H1 (cell line): Measurements from ENCODE around the gene SPEF2. TPM values are rescaled to one million over a fixed set of nuclear protein-coding genes. Genes with fewer than 3 reads are reported as not detected.
A peak's percentile ranks its signal among the peaks of the same experiment; 100 is the strongest.

Experiments
- CTCF ChIA-PET: fragments of 300-600 bp; sonication (Branson Sonifier 250); formaldehyde crosslinking; loops from one replicate; lab custom pipeline; 2021; ENCODE audit not compliant: partially characterized antibody; lab: Charles Lee
- POLR2A ChIA-PET: fragments of 300-600 bp; sonication (Branson Sonifier 250); formaldehyde crosslinking; loops from one replicate; lab custom pipeline; 2021; ENCODE audit warnings: inconsistent platforms; ENCODE audit not compliant: partially characterized antibody; lab: Charles Lee
- DNase-seq, 2 experiments: peaks; one replicate each; pipeline versions ENCODE4 v3.0.0 to v3.0.0-alpha.2; 2010 to 2022; ENCODE audit warnings: low spot score in 2 of 2, low read depth in 1 of 2, mixed read lengths in 1 of 2
- FAIRE-seq: peaks from 2 replicates; lab custom pipeline; 2011; peaks lifted over from hg19 to GRCh38; lab: Jason Lieb, UNC
- H2AFZ ChIP-seq: 2 replicates; pipeline ENCODE4 v1.8.1; 2012; ENCODE audit warnings: low read length, inconsistent platforms
- H2AK5ac ChIP-seq: 2 replicates; pipeline ENCODE4 v1.6.1; 2013; ENCODE audit warnings: low read depth, low read length
- H2BK120ac ChIP-seq: replicated peaks from 2 replicates; pipeline ENCODE3; 2013; ENCODE audit warnings: low read depth, low read length, inconsistent platforms
- H2BK12ac ChIP-seq: 2 replicates; pipeline ENCODE4 v1.6.1; 2013; ENCODE audit warnings: low read depth, low read length
- H2BK15ac ChIP-seq: 2 replicates; pipeline ENCODE4 v1.6.1; 2013; ENCODE audit warnings: low read length
- H2BK20ac ChIP-seq: 2 replicates; pipeline ENCODE4 v1.6.1; 2013; ENCODE audit warnings: low read length
- H2BK5ac ChIP-seq: 2 replicates; pipeline ENCODE4 v1.6.1; 2013; ENCODE audit warnings: low read depth, low read length
- H3K14ac ChIP-seq: 2 replicates; pipeline ENCODE4 v1.6.1; 2013; ENCODE audit warnings: inconsistent platforms; ENCODE audit not compliant: insufficient read length
- H3K18ac ChIP-seq: 2 replicates; pipeline ENCODE4 v1.6.1; 2013; ENCODE audit warnings: low read length; ENCODE audit errors: extremely low read depth
- H3K23ac ChIP-seq: 2 replicates; pipeline ENCODE4 v1.6.1; 2013; ENCODE audit warnings: inconsistent platforms; ENCODE audit not compliant: insufficient read length
- H3K23me2 ChIP-seq: 2 replicates; pipeline ENCODE4 v1.6.1; 2013; ENCODE audit warnings: low read depth, low read length
- H3K27ac ChIP-seq: 2 replicates; pipeline ENCODE4 v1.6.1; 2011; ENCODE audit warnings: low read depth, low read length, inconsistent platforms
- H3K27me3 ChIP-seq, 4 experiments: replicated peaks in 1 of 4; 1 replicate in 1 of 4; 2 replicates in 3 of 4; pipeline versions ENCODE4 v1.6.1 to v1.8.1; 2011 to 2013; ENCODE audit warnings: low read length in 3 of 4, mild to moderate bottlenecking in 3 of 4, inconsistent platforms in 2 of 4, mixed read lengths in 2 of 4, moderate library complexity in 1 of 4; ENCODE audit not compliant: control insufficient read depth in 3 of 4, insufficient read depth in 3 of 4; ENCODE audit errors: extremely low read depth in 1 of 4
- H3K36me3 ChIP-seq, 4 experiments: 2 replicates each; pipeline versions ENCODE4 v1.6.1 to v1.8.1; 2011 to 2013; ENCODE audit warnings: mild to moderate bottlenecking in 4 of 4, low read length in 3 of 4, moderate library complexity in 2 of 4, control low read depth in 1 of 4, inconsistent platforms in 1 of 4; ENCODE audit not compliant: insufficient read depth in 4 of 4, control insufficient read depth in 2 of 4
- H3K4ac ChIP-seq: replicated peaks from 2 replicates; pipeline ENCODE3; 2013; ENCODE audit warnings: low read length, low read depth, mixed read lengths, inconsistent platforms; ENCODE audit not compliant: insufficient read length
- H3K4me1 ChIP-seq, 4 experiments: replicated peaks in 1 of 4; 1 replicate in 1 of 4; 2 replicates in 3 of 4; pipeline versions ENCODE4 v1.6.1 to v1.8.1; 2011 to 2013; ENCODE audit warnings: low read length in 3 of 4, inconsistent platforms in 2 of 4, mixed read lengths in 1 of 4; ENCODE audit not compliant: insufficient read depth in 4 of 4, control insufficient read depth in 3 of 4
- H3K4me2 ChIP-seq, 2 experiments: 2 replicates each; pipeline versions ENCODE4 v1.6.1 to v1.8.1; 2011 to 2013; ENCODE audit warnings: low read depth in 2 of 2, low read length in 2 of 2, control low read depth in 1 of 2, inconsistent platforms in 1 of 2, mild to moderate bottlenecking in 1 of 2; ENCODE audit not compliant: insufficient read depth in 1 of 2
- H3K4me3 ChIP-seq, 4 experiments: fragments of 200-600, 300-600 bp in 1 of 4; sonication (generic), shearing (Covaris generic), sonication (Bioruptor Twin) in 1 of 4; 2 replicates each; pipeline versions ENCODE4 v1.5.1 to v1.8.1; 2011 to 2016; ENCODE audit warnings: low read length in 4 of 4, low read depth in 3 of 4, control low read depth in 2 of 4, inconsistent platforms in 2 of 4, mild to moderate bottlenecking in 2 of 4, mixed read lengths in 1 of 4, moderate library complexity in 1 of 4; ENCODE audit not compliant: insufficient read depth in 2 of 4; ENCODE audit errors: extremely low read depth in 1 of 4
- H3K56ac ChIP-seq: replicated peaks from 2 replicates; pipeline ENCODE3; 2013; ENCODE audit warnings: low read depth, mild to moderate bottlenecking, mixed read lengths, low read length, inconsistent platforms; ENCODE audit not compliant: insufficient read length
- H3K79me1 ChIP-seq: 2 replicates; pipeline ENCODE4 v1.6.1; 2013; ENCODE audit warnings: low read depth, low read length, control low read depth
- H3K79me2 ChIP-seq, 2 experiments: 2 replicates each; pipeline versions ENCODE4 v1.6.1 to v1.8.1; 2012 to 2013; ENCODE audit warnings: low read length in 2 of 2, mild to moderate bottlenecking in 2 of 2, inconsistent platforms in 1 of 2; ENCODE audit not compliant: insufficient read depth in 2 of 2, control insufficient read depth in 1 of 2
- H3K9ac ChIP-seq, 4 experiments: replicated peaks in 1 of 4; 1 replicate in 1 of 4; 2 replicates in 3 of 4; pipeline versions ENCODE4 v1.6.1 to v1.8.1; 2011 to 2013; ENCODE audit warnings: low read depth in 3 of 4, low read length in 3 of 4, control low read depth in 2 of 4, mild to moderate bottlenecking in 2 of 4, moderate library complexity in 2 of 4, inconsistent platforms in 1 of 4; ENCODE audit errors: extremely low read depth in 1 of 4
- H3K9me3 ChIP-seq, 2 experiments: 2 replicates each; pipeline versions ENCODE4 v1.6.1 to v1.8.1; 2012 to 2013; ENCODE audit warnings: mild to moderate bottlenecking in 2 of 2, moderate library complexity in 2 of 2, control low read depth in 1 of 2, inconsistent platforms in 1 of 2, low read depth in 1 of 2, low read length in 1 of 2, mixed read lengths in 1 of 2; ENCODE audit not compliant: insufficient read depth in 2 of 2
- H4K20me1 ChIP-seq, 2 experiments: replicated peaks in 1 of 2; 2 replicates each; pipeline versions ENCODE3 to v1.8.1; 2011 to 2013; ENCODE audit warnings: inconsistent platforms in 2 of 2, low read length in 2 of 2, mild to moderate bottlenecking in 1 of 2; ENCODE audit not compliant: insufficient read depth in 2 of 2, control insufficient read depth in 1 of 2
- H4K5ac ChIP-seq: 2 replicates; pipeline ENCODE4 v1.6.1; 2013; ENCODE audit warnings: low read length, low read depth, mixed read lengths, inconsistent platforms; ENCODE audit not compliant: insufficient read length
- H4K8ac ChIP-seq: 2 replicates; pipeline ENCODE4 v1.8.0; 2013; ENCODE audit warnings: mild to moderate bottlenecking, moderate library complexity, low read length, inconsistent platforms; ENCODE audit not compliant: insufficient read depth; ENCODE audit errors: extremely low read depth
- H4K91ac ChIP-seq: replicated peaks from 2 replicates; pipeline ENCODE3; 2013; ENCODE audit warnings: low read length, mixed read lengths, inconsistent platforms; ENCODE audit not compliant: insufficient read length
- BACH1 ChIP-seq: IDR thresholded peaks from 2 replicates; pipeline ENCODE4 v1.6.1; 2012; ENCODE audit warnings: low read length, improper control_type of control experiment
- CBX8 ChIP-seq: fragments of 300-800, 300-1000 bp; sonication (generic); IDR thresholded peaks from 2 replicates; pipeline ENCODE4 v1.7.1; 2016; ENCODE audit warnings: low read depth, low read length, borderline replicate concordance
- CHD2 ChIP-seq: IDR thresholded peaks from 2 replicates; pipeline ENCODE4 v1.6.1; 2012; ENCODE audit warnings: low read length, improper control_type of control experiment
- CREB1 ChIP-seq: IDR thresholded peaks from 2 replicates; pipeline ENCODE4 v1.6.1; 2012; ENCODE audit warnings: inconsistent platforms
- EGR1 ChIP-seq: IDR thresholded peaks from 2 replicates; pipeline ENCODE4 v1.6.1; 2011; ENCODE audit warnings: low read depth, low read length, borderline replicate concordance
- PHF8 ChIP-seq: fragments of 200-600 bp; sonication (generic); conservative IDR thresholded peaks from 2 replicates; pipeline ENCODE4 v1.7.1; 2012; ENCODE audit warnings: low read depth, mild to moderate bottlenecking, inconsistent platforms, low read length, moderate library complexity
- RFX5 ChIP-seq: IDR thresholded peaks from 2 replicates; pipeline ENCODE4 v1.6.1; 2011; ENCODE audit warnings: low read depth, low read length, improper control_type of control experiment, borderline replicate concordance
- SAP30 ChIP-seq: fragments of 300-600 bp; sonication (generic); IDR thresholded peaks from 2 replicates; pipeline ENCODE4 v1.7.1; 2012; ENCODE audit warnings: low read length, moderate library complexity, mild to moderate bottlenecking, inconsistent platforms; ENCODE audit not compliant: insufficient read depth, insufficient replicate concordance
- SRF ChIP-seq: IDR thresholded peaks from 2 replicates; pipeline ENCODE4 v1.6.1; 2011; ENCODE audit warnings: mild to moderate bottlenecking, low read depth, low read length, moderate library complexity
- SUZ12 ChIP-seq: fragments of 200-600 bp; sonication (generic); IDR thresholded peaks from 2 replicates; pipeline ENCODE4 v1.6.1; 2012; ENCODE audit warnings: mild to moderate bottlenecking, inconsistent platforms, low read length, moderate library complexity, mixed read lengths
- TAF1 ChIP-seq: IDR thresholded peaks from 2 replicates; pipeline ENCODE4 v1.6.1; 2011; ENCODE audit warnings: mild to moderate bottlenecking, low read depth, low read length
- WGBS, 2 experiments: shearing (Covaris generic) in 1 of 2; methylation state at CpG; one replicate each; pipeline versions ENCODE4 v1.1.6 to v1.1.7; 2013 to 2015; ENCODE audit warnings: low lambda C conversion rate in 2 of 2, mixed read lengths in 2 of 2, inconsistent platforms in 1 of 2, low coverage in 1 of 2, missing lambda C conversion rate in 1 of 2; ENCODE audit not compliant: insufficient replicate concordance in 2 of 2, insufficient coverage in 1 of 2, insufficient read length in 1 of 2; ENCODE audit errors: extremely low coverage in 1 of 2, missing lambda C conversion rate in 1 of 2; 5-methylcytosine and 5-hydroxymethylcytosine counted together
- polyA plus RNA-seq, 7 experiments: library from polyadenylated mRNA; depleted of rRNA in 3 of 7; stranded (reverse) in 5 of 7; unstranded in 2 of 7; fragments of >200 nt in 5 of 7; fragments of 200-250 nt in 2 of 7; gene quantifications; 1 replicate in 5 of 7; 2 replicates in 1 of 7; 4 replicates in 1 of 7; pipeline versions ENCODE4 v1.2.1 to v1.2.3, GENCODE V29; 2011 to 2013; ENCODE audit warnings: missing spikeins in 2 of 7, mixed read lengths in 2 of 7
- total RNA-seq: library from RNA; stranded (reverse); fragmentation: NEBNext Ultra II Directional; extraction: Animal tissue kit (Norgen Biotek cat#: 25700); gene quantifications from 2 replicates; pipeline ENCODE4 v1.2.1, GENCODE V29; 2021

The SPEF2 gene
- total and polyA plus RNA-seq, 2 of the 8 experiments (the other 6 are each of a cell fraction or from before 2014, with no cell fraction given), result 0.14 to 0.73 TPM

DNA sequence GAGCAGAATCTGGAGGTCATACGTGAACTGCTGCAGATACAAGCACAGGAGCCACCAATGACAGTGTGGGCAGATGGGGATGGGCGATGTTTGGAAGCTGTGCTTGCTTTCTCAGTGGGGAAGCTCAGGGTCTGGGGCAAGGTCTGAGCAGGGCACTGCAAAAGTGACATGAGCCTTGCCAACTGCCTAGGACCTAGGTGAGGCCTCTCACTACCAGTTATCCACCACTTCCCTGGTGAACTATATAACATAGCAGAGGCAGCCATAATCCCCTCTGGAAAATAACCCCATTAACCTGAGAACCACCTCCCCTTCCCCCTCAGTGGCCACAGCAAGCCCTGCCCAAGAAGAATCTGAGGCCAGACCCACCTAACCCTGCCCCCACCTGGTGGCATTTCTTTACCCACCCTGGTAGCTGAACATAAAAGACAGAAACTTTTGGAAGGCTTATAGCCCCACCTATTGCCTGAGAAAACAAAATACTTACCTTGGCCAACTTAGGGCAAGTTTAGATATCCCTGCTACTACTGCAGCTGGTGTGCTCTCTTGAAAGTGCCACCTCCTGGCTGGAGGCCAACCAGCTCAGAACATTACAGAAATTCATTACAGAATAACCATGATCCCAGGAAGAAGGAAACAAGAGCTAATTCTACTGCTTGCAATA is 18.8 kb upstream of the SPEF2 start:
- no peaks in the 10 kb centered on the region for H3K4me1 ChIP-seq
- H3K56ac ChIP-seq, result no peak overlapping the region
- H3K23me2 ChIP-seq, result no peaks in the 10 kb centered on the region
- H4K8ac ChIP-seq, result no peak overlapping the region
- no peaks in the 10 kb centered on the region for H3K79me1 ChIP-seq
- no peak overlapping the region for H3K4ac ChIP-seq
- peak overlapping the region; percentile 16; the same call in 1 of the 2 replicates for H2AFZ ChIP-seq
- no peaks in the 10 kb centered on the region for H4K20me1 ChIP-seq
- H3K4me3 ChIP-seq, result no peak overlapping the region
- no peak overlapping the region for H3K23ac ChIP-seq
- no peak overlapping the region for H3K14ac ChIP-seq
- ChIA-PET POLR2A (interaction anchor here (0.6 kb wide), 1 partner anchor 369 kb away, joined by 3 read pairs; the partner anchor contains the start of gene PRLR), CTCF (interaction anchor here (0.7 to 2.5 kb wide), 30 partner anchors 9 to 511 kb away, joined by 3 to 13 read pairs (median 4); partner anchors contain the start of gene PRLR)
- H3K18ac ChIP-seq, result peak overlapping the region; percentile 83; the same call in 1 of the 2 replicates
- no peaks in the 10 kb centered on the region for H3K27me3 ChIP-seq
- 88% methylated on average over 2 of the region's 2 CpGs; no CpG with 5 or more reads in 1 of the 2 experiments for WGBS, 2 experiments
- no peaks in the 10 kb centered on the region for H3K79me2 ChIP-seq
- H2AK5ac ChIP-seq, result no peak overlapping the region
- no peaks in the 10 kb centered on the region for H3K9me3 ChIP-seq
- H3K27ac ChIP-seq, result no peak overlapping the region
- no peak overlapping the region for H2BK120ac ChIP-seq
- 0 out of 2 replicates have a peak overlapping the region, but pooled peaks have one; percentile 60 for H2BK12ac ChIP-seq
- H4K5ac ChIP-seq, result no peak overlapping the region
- 0 out of 4 replicates have a peak overlapping the region, but pooled peaks of 1 of the 2 experiments have one; percentile 3 for H3K4me2 ChIP-seq
- DNase-seq, result peak; percentile 46 to 59
- H2BK5ac ChIP-seq, result no peak overlapping the region
- no peak overlapping the region for H4K91ac ChIP-seq
- H2BK15ac ChIP-seq, result no peak overlapping the region; the same call in 1 of the 2 replicates
- H3K9ac ChIP-seq, result no peak overlapping the region
- no peaks in the 10 kb centered on the region for H3K36me3 ChIP-seq
- 0 out of 2 replicates have a peak overlapping the region, but pooled peaks have one; percentile 48 for H2BK20ac ChIP-seq
- peak; percentile 87 for FAIRE-seq
- no peak for TF ChIP-seq CREB1
- no peak for TF ChIP-seq TAF1
- no peak for TF ChIP-seq SRF
- no peak for TF ChIP-seq BACH1
- TF ChIP-seq PHF8, result no peak
- no peak for TF ChIP-seq RFX5
- TF ChIP-seq SUZ12, result no peak
- TF ChIP-seq SAP30, result no peak
- no peak for TF ChIP-seq CHD2
- no peak for TF ChIP-seq EGR1
- TF ChIP-seq CBX8, result no peak
